GM08714 (cell line): ENCODE measurements around the gene ELOVL7.
"Not testable (repeated sequence)": the region's sequence is repeated elsewhere in the genome, so short reads cannot be mapped to it uniquely, and the experiment has no call there.

Experiments used
- H3K4me3 ChIP-seq: fragments of 200-500 bp; sonication (Bioruptor generic); 2 replicates; pipeline ENCODE4 v1.5.1; 2014; ENCODE audit warnings: mild to moderate bottlenecking, low read length, inconsistent platforms
- ZNF274 ChIP-seq: IDR thresholded peaks from 2 replicates; pipeline ENCODE4 v1.6.1; 2012; ENCODE audit warnings: mild to moderate bottlenecking, low read depth, low read length

Gene ELOVL7

GRCh38 chr5:60727033-60727679 is 116.9 kb downstream of the ELOVL7 start:
- no peak overlapping the region for H3K4me3 ChIP-seq
- no peak for TF ChIP-seq ZNF274

GRCh38 chr5:60724126-60724525 is 119.9 kb downstream of the ELOVL7 start:
- TF ChIP-seq ZNF274: no peak
- H3K4me3 ChIP-seq: no peak overlapping the region

- TF ChIP-seq ZNF274: no peak
- H3K4me3 ChIP-seq: no peak overlapping the region
Observed at GRCh38 chr5:60722416-60722815, 121.7 kb downstream of the ELOVL7 start.

GRCh38 chr5:60719329-60719728 is 124.7 kb downstream of the ELOVL7 start:
- no peak for TF ChIP-seq ZNF274
- no peak overlapping the region for H3K4me3 ChIP-seq

- TF ChIP-seq ZNF274: no peak
- H3K4me3 ChIP-seq: no peak overlapping the region
Observed at GRCh38 chr5:60718166-60718892, 125.7 kb downstream of the ELOVL7 start.

GRCh38 chr5:60715201-60715928 is 128.7 kb downstream of the ELOVL7 start:
- not testable (repeated sequence) for H3K4me3 ChIP-seq

GRCh38 chr5:60712950-60713349 is 131.1 kb downstream of the ELOVL7 start:
- TF ChIP-seq ZNF274: no peak
- H3K4me3 ChIP-seq: no peak overlapping the region

GRCh38 chr5:60711892-60712291 is 132.2 kb downstream of the ELOVL7 start:
- not testable (repeated sequence) for H3K4me3 ChIP-seq

GRCh38 chr5:60710362-60710761 is 133.7 kb downstream of the ELOVL7 start:
- TF ChIP-seq ZNF274: no peak
- H3K4me3 ChIP-seq: no peak overlapping the region

GRCh38 chr5:60705144-60705543 is 138.9 kb downstream of the ELOVL7 start:
- no peak overlapping the region for H3K4me3 ChIP-seq
- TF ChIP-seq ZNF274: no peak

- H3K4me3 ChIP-seq: no peak overlapping the region
- no peak for TF ChIP-seq ZNF274
Observed at GRCh38 chr5:60703944-60704343, 140.1 kb downstream of the ELOVL7 start.
